CD4-positive, alpha-beta T cell treated with Interleukin-1 beta for 1 hour (primary cell): ENCODE data around the gene RRH.
"Not testable (repeated sequence)": the region's sequence is repeated elsewhere in the genome, so short reads cannot be mapped to it uniquely, and the experiment has no call there.

ENCODE experiments used
- DNase-seq, 2 donors: peaks; one replicate each; pipeline ENCODE4 v3.0.0-alpha.2; 2020 to 2022

RRH gene, protein sequence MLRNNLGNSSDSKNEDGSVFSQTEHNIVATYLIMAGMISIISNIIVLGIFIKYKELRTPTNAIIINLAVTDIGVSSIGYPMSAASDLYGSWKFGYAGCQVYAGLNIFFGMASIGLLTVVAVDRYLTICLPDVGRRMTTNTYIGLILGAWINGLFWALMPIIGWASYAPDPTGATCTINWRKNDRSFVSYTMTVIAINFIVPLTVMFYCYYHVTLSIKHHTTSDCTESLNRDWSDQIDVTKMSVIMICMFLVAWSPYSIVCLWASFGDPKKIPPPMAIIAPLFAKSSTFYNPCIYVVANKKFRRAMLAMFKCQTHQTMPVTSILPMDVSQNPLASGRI

DNA sequence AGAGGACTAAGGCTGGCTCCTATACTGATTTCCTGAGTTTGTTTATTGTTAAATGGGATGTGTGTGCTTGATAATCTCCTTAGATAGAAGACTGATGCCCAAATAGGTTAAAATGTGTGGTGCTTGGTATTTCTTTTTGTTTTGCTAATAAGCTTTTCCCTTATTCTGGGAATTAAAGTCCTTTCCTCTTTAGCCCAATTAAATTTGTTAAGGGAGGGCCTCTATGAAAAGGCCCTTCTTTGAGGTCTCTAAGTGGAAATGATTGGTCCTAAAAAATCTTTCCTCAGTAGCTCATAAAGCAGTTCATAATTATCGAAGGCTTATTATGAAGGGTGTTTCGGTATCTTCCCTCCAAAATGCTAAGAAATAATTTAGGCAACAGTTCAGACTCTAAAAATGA lies at the start of gene RRH:
TSS of gene RRH (plus strand) at position 301 of the 400 bp plus-strand sequence. CDS start at position 357, 56 bp downstream.
- no peak for DNase-seq

GRCh38 chr4:109782092-109782491 lies 45.7 kb upstream of the RRH start:
- not testable (repeated sequence) for DNase-seq

DNA sequence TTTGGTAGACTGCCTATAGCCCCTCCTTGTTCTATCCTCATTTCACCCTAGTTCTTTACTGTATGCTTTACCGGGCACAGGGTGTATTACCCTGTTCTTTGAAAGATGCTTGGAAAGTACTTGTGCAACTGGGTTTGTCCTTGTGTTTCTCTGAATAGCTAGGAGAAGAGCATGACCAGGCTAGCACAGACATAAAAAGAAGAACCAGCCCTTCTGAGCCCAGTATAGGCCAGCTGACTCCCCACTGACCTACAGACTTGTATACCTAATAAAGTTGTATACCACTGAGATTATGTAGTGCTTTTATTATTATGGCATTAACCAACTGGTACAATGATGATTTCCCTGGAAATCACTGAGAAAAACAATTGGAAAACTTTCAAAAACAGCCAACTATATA lies 40.9 kb upstream of the RRH start:
- no peak for DNase-seq

GRCh38 chr4:109787807-109788206 lies 40.0 kb upstream of the RRH start:
- DNase-seq, result no peak

GRCh38 chr4:109795059-109795458 lies 32.7 kb upstream of the RRH start:
- no peak for DNase-seq

GRCh38 chr4:109798866-109799265 lies 28.9 kb upstream of the RRH start:
- no peak for DNase-seq

- no peak for DNase-seq
These were observed 26.5 kb upstream of the RRH start for GRCh38 chr4:109801099-109801789.

GRCh38 chr4:109801895-109802319 lies 25.9 kb upstream of the RRH start, which contains the start of gene CFI:
TSS of gene CFI (minus strand) at chr4:109801999. CDS start at chr4:109801971, 28 bp downstream.
- no peak for DNase-seq

DNA sequence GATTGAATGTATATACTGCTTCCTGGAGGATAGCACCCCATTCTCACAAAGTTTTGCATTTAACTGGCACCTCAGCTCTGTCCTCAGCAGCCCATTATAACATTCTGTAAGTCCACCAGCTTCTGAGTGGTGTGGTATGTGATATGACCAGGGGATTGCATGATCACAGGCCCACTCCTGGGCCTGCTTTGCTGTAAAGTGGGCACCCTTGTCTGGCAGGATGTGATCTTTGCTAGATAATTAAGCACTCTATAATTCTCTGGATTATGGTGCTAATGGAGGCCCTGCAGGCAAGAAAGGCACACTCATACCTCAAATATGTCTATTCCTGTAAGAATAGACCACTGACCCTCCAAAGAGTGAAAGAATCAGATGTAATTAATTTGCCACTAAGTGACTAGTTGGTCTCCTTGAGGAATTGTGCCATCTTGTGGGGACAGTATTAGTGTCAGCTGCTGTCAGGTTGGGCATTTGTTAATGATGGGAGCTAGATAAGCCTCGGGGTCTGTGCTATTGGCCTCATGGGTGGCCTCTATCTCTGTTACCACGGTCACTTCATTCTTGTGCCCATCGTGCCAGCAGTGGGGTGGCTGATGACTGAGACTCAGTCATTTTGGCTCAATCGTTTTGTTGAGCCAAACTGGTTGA lies 23.7 kb upstream of the RRH start:
- peak; percentile 12 to 38 for DNase-seq

DNA sequence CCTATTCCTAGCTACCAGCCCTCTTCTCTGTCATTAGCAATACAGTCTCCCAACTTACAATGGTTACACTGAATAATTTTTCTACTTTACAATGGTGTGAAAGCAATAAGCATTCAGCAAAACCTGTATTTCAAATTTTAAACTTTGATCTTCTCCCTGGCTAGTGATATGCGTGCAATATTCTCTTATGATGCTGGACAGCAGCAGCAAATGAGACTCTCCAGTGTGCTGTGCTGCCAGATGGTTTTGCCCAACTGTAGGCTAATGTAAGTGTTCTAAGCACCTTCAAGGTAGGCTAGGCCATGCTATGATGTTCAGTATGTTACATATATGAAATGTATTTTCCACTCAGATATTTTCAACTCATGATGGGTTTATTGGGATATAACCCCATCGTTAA lies 18.1 kb upstream of the RRH start:
- DNase-seq, result no peak

DNA sequence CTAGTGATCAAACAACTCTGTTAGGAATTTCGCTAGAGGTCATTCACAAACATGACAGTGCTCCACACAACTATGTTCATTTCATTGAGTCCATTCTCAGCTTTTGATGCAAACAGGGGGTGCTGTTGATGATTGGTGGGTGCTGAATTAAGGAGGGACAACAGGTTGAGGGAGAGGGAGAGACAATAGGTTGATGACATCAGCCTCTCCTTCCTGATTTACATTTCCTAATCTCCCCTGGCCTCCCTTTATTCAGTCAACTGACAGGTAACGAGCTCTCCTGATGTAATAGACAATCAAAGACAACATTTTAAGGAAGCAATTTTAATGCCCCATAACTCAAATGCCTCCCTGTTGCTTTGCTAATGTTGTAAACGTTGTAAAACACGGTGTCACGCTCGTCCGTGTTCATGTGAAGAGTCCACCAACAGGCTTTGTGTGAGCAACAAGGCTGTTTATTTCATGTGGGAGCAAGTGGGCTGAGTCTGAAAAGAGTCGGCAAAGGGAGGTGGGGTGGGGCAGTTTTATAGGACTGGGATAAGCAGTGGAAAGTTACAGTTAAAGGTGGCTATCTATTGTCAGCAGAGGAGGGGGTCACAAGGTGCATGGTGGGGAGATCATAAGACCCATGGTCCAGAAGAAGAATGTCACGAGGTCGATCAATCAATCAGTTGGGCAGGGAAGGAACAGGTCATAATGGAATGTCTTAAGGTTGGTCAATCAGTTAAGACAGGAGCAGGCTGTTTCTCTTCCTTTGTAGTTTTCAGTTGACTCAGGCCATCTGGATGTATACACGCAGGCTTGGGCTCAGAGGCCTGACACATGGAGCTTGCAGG lies 17.0 kb upstream of the RRH start:
- DNase-seq, result no peak

DNA sequence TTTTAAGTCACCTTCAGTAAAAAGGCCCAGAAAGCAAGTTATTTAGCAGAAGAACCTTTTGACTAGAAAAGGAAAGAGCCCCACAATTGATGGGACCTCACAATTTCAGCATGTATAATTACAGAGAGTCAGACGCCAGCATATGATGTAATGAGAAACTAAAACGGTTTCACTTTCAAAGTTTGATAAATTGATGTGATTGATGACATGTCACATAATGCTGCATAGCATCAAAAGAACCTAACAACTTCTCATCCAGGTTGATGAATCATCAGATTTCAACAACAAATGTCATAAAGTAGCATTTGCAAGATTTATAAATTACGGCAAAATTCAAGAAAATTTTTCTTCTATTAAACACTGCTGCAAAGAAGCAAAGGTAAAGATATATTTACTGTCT lies 16.1 kb upstream of the RRH start:
- no peak for DNase-seq

DNA sequence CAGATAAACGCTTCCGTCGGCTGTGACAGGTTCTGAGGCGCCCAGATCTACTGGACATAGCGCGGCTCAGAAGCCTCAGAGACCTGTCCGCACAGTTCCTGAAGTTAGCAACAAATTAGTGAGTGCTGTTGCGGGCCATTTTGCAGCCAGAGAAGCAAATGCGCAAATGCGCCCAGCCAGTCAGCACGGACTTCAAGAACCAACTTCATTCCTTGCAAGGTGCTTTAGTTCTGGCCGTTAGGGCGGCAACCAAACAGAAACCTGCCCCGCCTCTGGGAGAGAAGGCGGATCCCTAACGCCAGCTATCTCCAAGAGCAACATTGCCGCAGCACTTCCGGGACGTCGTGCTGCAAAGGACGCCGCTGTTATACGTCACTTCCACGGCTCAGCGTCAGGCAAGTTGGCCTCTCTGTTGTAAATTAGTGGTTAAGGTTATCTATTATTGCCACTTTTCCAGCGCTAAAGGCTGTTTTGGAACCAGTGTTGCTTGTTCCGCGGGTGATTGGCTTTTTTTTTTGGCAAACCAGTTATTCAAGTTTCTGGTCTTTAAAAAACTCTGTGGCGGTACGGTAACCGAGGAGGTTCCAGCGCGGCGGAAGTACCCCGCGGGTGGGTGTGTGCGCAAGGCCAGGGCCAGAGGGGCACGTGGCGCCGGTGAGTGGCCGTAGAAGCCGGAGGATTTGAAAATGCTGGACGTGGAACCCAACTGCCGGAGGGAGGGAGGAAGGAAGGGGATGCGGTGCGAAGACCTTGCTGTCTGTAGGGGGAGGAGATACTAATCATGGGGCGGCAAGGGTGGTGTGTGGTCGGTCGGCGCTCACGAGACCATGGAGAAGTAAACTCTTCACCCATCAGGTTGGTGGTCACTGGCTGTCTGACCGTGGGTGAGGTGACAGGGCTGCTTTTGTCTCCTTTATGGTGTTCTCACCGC lies 12.4 kb upstream of the RRH start, which contains the start of gene GAR1:
TSS of gene GAR1 (plus strand) at position 612 of the 931 bp plus-strand sequence. CDS start 403 bp downstream, outside the sequence.
- DNase-seq, result peak; percentile 88 to 89

- DNase-seq, result peak; percentile 31 to 55
These were observed 11.7 kb upstream of the RRH start for GRCh38 chr4:109816082-109816442.

DNA sequence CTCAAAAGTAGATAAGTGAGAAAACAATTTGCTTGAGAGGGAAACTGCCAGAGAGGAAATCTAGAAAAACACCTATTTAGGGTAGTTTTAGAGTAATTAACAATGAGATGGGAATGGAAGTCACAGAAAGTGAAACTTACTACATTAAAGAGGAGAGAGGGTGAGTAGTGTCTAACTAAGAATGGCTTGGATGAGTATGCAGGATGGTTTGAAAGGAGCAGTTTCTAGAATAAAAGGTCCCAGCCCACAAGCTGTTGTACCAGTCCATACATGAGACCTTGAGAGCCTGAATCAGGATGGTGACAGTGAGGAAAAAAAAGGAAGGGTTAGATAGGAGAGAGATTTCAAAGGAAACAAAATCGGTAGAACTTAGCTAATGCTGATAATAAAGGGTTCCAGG lies 10.9 kb upstream of the RRH start:
- no peak for DNase-seq

GRCh38 chr4:109818268-109818667 lies 9.5 kb upstream of the RRH start:
- DNase-seq, result no peak

DNA sequence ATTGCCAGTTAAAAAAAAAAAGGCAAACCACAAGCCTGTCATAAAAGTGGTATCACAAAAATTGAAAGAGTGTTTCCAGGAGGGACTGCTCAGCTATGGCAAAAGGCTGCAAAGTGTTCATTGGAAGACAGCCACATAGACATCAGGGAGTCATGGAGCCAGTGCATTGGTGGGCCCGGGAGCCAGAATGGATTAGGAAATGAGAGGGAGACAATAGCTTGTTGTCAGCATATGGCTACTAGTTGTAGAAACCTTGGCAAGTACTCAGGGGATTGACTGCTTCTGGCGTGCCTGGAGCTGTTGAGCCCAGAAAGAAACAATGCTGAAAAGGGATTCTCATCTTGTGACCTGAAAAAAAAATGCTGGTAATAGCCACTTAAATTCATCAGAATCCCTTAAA lies 7.2 kb upstream of the RRH start:
- DNase-seq, result no peak

GRCh38 chr4:109821185-109821584 lies 6.6 kb upstream of the RRH start:
- DNase-seq, result no peak

DNA sequence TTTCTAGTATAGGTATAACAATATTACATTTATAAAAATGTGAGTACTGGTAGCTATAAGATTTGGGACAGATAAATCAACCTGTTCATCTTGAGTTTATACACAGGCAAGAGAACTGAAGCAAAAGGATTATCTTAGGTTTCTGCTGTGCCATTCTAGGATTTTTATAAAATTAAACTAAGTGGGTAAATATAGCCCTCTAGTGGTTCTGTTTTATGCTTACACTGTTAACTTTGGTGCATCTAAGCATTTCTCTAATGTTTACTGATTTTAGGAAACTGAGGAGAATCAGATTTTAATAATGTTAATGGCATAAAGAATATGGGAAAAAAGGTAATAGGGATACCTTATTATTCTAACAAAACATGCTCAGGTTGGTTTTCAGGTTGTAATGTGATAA lies 1.1 kb upstream of the RRH start:
- peak in 1 of 2 donors; percentile 28 for DNase-seq

- no peak for DNase-seq
These were observed 6.0 kb downstream of the RRH start for GRCh38 chr4:109833756-109834155.

- DNase-seq, result no peak
These were observed 9.2 kb downstream of the RRH start for GRCh38 chr4:109836985-109837384.
